C4-2B (cell line): ENCODE data around the gene EVI5.

ENCODE experiments used
- ZFX ChIP-seq: fragments of 450-650 bp; IDR thresholded peaks from 2 replicates; pipeline ENCODE4 v1.6.1; 2017
- TF ChIP-seq, protein P1 (sequence below): fragments of 450-650 bp; conservative IDR thresholded peaks from 2 replicates; pipeline ENCODE4 v1.5.1; 2017; ENCODE audit warnings: mild to moderate bottlenecking

DNA sequence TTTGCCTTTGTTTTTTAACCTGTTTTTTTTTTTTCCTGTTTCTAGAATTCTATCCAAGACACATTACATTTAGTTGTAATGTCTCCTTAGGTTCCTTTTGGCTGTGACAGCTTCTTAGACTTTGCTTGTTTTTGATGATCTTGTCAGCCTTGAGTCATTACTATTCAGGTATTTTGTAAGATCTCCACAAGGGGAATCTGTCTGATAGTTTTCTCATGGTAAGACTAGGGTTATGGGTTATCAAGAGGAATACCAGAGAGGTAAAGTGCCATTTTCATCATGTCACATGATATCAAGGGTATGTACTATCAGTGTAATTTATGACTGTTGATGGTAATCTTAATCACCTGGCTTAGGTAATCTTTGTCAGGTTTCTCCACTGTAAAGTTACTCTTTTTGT lies 199.1 kb downstream of the EVI5 start:
- TF ChIP-seq, protein P1, sequence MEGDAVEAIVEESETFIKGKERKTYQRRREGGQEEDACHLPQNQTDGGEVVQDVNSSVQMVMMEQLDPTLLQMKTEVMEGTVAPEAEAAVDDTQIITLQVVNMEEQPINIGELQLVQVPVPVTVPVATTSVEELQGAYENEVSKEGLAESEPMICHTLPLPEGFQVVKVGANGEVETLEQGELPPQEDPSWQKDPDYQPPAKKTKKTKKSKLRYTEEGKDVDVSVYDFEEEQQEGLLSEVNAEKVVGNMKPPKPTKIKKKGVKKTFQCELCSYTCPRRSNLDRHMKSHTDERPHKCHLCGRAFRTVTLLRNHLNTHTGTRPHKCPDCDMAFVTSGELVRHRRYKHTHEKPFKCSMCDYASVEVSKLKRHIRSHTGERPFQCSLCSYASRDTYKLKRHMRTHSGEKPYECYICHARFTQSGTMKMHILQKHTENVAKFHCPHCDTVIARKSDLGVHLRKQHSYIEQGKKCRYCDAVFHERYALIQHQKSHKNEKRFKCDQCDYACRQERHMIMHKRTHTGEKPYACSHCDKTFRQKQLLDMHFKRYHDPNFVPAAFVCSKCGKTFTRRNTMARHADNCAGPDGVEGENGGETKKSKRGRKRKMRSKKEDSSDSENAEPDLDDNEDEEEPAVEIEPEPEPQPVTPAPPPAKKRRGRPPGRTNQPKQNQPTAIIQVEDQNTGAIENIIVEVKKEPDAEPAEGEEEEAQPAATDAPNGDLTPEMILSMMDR, result no peak
- no peak for TF ChIP-seq ZFX
